NOMO-1 (cell line): ENCODE data around the gene RAP1GAP.
"Not testable (repeated sequence)": the region's sequence is repeated elsewhere in the genome, so short reads cannot be mapped to it uniquely, and the experiment has no call there.

Source experiments
- DNase-seq, 2 experiments: peaks; one replicate each; lab custom pipeline; 2025; ENCODE audit not compliant: unreplicated experiment in 2 of 2; lab: John Stamatoyannopoulos, UW

The RAP1GAP gene

DNA sequence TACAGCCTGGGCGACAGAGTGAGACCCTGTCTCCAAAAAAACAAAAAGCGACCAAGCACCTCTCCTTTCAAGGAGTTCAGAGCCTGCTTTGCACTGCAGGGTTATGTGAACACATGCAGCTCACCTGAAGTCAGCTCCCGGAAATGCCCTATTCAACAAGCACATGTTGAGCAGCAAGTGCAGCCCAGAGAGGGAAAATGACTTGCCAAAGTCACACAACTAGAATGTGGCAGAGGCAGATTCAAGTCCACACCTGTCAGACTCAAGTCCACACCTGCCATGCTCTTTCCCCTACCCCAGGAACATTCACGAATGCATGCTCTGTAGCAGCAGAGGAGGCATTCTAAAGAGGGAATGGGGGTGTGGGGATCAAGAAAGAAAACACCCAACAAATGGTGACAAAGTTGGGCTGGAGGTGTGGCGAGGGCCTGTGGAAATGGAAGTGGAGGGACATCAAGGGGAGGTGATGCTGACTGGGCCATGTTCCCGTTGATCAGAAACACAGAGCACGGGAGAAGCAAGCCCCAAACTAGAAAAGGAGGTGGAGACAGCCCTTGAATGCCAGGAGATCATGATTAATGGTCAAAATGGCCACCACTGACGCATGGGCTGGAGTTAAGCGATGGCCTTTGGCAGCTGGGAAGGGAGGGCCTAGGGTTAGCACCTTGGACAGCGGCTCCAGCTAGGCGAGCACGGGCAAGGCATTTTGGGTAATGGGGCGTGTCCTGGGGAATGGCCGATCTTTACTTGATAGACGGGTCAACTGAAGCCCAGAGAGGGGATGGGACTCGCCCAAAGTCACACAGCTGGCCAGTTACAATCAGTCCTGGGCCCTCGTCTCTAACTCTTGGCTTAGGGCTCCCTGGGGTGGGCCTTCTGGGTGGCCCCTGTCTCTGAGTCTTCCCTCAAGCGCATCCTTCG lies 21.5 kb downstream of the RAP1GAP start:
- DNase-seq = peak; percentile 31 to 33

DNA sequence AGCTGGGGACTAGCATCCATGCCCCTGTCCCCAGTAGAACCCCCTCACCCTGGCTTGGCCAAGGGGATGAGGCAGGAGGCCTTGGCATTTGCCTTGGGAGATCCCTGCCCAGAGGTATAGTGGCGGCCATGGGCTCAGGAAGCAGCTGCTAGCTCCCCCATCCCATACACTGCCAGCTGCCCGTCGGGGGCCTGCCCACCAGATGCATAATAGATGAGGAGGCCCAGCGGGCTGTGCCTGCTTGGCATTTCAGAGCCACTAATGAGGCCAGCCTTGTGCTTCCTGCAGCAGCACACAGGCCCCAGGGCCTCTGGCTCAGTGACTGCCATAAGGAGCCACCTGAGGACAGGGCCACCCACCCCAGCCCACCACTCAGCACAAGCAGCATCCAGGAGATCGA lies 23.6 kb downstream of the RAP1GAP start:
- no peak for DNase-seq

DNA sequence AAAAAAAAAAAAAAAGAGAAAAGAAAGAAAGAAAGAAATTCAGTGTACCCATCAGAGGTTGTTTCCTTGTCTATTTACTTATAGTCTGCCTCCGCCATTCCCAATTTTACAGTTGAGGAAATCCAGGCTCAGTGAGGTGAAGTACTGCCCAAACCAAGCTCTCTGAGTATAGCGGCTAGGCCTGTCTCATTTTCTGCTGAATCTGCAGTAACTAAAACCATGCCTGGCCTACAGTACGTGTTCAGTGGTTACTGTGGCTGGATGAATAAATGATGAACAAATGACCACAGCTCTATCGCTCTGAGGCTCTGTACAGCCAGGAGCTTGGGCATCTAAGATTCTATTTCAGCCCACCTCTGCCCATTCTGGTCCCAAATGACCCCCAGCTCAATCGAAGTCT lies 24.3 kb downstream of the RAP1GAP start:
- no peak for DNase-seq

DNA sequence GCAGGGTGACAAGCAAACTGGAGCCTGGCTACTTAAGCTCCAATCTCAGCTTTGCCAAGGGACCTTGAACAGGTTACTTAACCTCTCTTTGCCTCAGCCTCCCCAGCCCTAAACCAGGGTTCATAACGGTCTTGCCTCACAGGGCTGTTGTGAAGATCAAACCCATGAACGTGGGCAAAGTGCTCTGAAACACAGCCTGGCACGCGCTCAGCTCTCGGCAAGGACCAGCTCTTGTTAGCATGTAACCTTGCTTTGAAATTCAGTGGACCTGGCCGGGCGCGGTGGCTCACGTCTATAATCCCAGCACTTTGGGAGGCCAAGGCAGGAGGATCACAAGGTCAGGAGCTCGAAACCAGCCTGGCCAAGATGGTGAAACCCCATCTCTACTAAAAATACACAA lies 24.8 kb downstream of the RAP1GAP start:
- no peak for DNase-seq

DNA sequence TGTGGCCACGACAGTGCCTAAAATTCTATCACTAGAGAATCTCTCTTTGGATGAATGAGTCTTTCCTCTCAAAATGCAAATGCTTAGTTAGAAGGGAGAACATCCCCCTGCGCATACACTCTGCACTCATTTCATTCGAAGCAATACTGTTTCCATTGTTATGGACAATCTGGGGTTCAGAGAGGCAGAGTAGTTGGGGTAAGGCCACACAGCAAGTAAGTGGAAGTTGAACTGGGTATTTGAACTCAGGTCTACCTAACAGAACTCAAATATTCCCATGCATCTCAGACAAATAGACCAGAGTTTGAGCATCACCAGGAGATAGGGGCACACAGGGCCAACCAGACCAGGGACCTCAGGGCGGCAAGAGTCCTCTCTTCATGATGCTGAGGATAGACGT lies 25.5 kb downstream of the RAP1GAP start:
- no peak for DNase-seq

DNA sequence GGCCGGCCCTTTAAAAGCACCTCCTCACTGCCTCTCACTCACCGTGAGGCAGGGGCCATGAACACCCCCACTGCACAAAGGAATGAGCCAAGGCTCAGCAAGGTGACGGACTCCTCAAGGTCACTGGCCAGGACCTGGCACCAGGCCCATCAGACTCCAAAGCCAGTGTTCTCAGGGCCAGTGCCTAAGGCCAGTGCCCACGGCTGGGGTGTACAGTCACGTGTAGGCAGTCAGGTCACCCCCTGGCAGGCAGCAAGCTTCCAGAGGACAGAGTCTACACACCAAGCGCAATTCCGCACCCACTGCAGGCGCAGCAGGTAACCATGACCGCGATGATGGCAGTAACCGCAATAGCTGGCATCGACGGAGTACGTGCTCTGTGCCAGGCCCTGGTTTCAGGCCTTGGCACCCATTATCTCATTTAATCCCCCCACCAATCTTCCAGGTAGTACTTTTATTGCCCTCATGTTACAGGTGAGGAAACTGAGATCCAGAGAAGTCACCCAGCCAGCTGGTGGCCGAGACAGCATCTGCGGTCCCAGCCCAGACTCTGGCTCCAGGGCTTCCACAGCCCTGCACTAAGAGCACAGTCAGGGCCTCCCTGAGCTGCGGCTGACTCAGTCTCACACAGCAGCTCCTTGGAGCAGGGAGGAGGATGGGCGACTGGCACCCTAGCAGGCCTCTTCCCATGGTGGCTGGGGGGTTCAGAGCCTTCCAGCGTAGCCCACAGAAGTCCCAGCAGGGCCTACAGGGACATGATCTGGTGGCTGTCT lies 27.0 kb downstream of the RAP1GAP start:
- no peak for DNase-seq

DNA sequence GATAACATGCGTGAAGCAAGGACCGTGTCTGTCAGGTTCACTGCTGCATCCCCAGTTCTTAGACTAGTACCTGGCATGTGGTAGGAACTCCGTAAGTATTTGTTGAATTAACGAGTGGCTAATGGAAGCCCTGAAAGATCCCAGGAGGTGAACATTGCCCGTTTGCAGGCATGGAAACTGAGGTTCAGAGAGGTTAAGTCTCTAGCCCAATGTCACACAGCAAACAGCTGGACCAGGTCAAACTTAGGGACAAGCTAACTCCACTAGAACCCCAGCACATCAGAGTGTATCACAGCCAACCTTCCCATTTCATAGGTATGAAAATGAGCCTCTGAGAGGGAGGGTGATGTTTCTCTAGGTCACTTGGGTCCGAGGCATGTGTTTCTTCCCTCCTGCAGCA lies 27.6 kb downstream of the RAP1GAP start:
- no peak for DNase-seq

DNA sequence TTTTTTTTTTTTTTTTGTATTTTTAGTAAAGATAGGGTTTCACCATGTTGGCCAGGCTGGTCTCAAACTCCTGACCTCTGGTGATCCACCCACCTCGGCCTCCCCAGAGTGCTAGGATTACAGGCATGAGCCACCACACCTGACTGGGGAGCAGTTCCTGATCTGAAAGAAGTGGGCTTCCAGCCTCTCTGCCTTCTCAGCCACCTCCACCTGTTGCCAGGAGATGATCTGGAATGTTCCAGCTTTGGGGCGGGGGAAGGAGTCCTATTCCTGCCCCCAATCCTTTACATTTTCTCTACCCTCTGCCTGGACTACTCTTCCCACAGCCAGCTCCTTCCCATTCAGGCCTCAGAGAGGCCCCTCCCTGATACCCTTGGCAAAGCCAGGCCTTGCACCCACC lies 28.1 kb downstream of the RAP1GAP start:
- no peak for DNase-seq

DNA sequence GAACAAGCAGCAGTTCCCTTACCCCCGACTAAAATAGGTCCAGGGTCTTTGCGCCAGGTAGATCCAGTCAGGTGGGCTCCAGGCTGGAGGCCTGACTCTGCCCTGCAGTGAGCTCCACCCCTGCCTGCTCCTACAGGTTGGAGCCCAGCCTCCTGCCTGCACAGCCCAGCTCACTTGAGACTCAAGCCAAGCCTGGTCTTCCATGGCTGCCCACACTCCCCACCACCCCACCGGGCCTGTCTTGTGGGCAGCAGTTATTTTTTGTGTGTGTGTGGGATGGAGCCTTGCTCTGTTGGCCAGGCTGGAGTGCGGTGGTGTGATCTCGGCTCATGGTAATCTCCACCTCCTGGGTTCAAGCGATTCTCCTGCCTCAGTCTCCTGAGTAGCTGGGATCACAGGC lies 28.5 kb downstream of the RAP1GAP start:
- no peak for DNase-seq

DNA sequence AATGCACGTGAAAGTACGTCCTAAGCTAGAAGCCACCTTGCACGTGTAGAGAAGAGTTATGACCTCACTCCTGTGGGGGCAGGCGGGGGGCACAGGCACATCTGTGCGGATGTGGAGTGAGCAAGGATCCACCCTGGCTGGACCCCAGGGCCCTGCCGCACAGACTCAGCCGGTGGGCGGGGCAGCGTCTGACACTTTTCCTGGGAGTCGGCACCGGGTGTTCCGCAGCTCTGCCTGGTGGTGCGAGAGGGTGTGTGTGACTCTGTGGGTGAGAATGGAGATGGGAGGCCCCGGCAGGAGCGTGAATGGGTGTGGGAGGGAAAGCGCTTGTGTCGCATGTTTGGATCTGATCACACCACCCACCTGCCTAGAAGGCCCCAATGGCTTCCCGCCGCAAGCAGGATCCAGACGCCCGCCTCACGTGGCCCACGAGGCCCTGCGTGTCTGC lies 29.5 kb downstream of the RAP1GAP start:
- no peak for DNase-seq

DNA sequence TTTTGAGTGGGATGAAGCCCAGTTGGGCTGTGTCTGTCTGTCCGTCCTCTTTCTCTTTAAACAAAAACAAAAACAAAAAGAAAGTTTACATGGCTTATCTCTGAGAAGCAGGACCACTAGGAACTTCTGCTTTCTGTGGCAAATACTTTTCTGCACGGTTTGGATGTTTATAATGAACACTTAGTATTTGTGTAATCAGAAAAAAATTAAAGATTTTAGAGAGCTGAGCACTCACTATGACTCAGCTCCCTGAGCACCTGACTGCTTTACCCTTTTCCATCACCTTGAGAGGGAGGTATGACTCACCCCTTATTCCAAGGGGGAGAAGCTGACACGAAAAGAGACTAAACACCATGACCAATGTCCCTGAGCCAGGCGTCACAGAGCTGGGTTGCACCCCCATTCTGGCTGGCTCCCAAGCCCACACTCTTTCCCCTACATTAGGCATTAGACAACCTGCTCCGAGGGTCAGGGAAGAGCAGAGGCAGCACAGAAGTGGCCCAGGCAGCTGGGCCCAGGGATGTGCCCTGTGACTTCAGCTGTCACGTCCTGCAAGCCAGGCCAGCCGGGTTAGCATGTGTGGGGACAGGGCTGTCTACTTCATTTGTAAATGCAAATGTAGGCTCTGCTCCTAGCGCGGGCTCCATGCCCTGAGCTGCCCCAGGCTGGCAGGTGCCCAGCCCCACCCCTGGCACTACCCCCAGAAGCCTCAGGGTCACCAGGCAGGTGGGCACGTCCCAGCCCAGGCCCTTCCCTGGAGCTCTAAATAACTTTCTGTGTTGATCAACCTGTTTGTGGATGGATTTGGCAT lies 30.4 kb downstream of the RAP1GAP start:
- DNase-seq = no peak

DNA sequence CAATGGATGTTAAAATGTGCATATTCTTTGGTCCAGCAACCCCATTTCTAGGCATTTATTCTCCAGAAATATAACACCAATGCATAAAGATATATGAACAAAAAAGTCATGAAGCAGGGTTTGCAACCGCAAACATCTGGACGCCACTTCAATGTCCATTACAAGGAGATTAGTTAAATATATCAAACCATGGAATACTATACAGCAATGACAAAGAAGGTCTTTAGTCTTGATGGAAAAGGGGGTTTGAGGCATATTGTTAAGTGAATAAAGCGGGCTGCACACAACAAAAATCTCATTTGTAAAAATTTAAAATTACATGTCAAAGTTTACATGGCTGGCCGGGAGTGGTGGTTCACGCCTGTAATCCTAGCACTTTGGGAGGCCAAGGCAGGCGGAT lies 31.6 kb downstream of the RAP1GAP start:
- no peak for DNase-seq

DNA sequence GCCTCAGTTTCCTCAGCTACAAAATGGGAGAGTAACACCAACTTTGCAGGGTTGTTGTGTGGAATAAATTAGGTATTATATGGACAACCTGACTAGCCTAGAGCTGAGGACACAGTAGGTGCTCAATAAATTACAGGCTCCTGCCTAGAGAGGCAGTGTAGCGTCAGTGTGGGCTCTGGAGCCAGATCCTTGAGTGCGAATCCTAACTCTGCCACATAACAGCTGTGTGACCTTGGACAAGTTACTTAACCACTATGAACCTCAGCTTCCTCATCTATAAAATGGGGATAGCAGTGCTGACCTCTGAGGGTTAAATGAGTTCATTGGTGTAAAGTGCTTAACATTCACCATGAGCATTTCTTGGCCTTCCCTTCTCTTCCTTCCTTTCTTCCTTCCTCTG lies 33.1 kb downstream of the RAP1GAP start:
- no peak for DNase-seq

DNA sequence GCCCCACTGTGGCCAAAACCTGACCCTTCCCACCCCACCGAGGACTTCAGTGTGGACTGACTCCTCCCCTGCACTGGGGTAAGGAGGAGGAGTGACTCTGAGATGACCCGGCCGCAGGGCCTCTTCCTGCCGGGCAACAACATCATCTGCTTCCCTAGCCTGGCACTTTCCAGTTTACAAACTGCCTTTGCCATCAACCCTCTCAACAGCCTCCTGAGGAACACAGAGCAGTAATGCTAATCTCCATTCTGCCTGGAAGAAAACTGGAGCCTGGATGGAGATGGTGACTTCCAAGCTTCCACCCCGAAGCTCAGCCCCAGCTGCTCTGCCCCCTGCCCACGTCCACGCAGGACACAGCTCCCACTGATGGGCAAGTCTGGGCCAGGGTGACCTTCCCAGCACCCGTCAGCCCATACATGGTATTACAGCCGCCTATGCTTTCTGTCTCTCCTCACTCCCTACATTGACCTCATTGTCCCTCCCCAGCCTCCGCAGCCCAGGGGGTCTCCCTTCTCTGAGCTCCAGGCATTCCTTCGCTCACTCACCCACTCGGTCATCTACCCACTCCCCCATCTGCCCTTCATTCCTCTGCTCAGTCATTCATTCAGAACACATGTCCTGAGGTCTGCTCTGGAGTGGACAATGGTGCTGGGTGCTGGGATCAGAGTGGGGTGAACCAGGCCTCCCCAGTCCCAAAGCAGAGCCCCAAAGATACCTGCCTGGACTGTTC lies 34.2 kb downstream of the RAP1GAP start:
- DNase-seq = no peak

DNA sequence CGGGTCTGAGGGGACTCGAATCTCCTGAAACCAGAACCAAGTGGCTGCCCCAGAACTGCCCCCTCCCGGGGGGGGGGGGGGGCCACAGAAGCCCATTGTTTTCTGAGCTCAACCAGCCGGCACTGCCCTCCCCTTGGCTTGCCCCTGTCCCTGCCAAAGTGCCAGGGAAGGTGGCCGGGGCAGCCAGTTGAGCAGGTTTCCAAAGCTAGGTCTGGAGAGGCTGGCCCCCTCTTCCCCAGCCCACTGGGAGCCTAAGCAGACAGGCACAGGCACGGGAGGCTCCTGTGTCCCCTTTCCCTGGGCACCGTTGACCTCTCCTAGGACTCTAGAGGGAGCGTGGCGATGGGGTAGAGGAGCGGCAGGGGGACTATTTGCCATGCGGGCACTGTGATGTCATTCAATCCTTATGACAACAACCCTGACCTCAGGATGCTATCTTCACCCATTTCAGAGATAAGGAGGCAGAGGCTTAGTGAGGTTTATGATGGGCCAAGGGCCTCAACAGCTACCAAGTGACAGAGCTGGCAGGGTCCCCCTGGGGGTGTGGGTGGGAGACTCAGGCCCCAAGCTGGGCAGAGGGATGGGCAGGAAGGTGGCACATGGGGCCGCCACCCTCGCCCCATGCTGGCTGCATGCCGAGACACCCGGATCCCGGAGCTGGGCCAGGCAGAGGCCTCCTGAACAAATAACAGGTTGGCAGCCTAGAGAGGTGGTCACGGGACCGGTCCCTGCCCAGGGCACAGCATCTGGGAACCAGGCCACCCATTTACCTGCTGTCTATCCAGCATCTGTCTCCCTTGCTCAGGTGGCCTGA lies 35.0 kb downstream of the RAP1GAP start:
- no peak for DNase-seq

DNA sequence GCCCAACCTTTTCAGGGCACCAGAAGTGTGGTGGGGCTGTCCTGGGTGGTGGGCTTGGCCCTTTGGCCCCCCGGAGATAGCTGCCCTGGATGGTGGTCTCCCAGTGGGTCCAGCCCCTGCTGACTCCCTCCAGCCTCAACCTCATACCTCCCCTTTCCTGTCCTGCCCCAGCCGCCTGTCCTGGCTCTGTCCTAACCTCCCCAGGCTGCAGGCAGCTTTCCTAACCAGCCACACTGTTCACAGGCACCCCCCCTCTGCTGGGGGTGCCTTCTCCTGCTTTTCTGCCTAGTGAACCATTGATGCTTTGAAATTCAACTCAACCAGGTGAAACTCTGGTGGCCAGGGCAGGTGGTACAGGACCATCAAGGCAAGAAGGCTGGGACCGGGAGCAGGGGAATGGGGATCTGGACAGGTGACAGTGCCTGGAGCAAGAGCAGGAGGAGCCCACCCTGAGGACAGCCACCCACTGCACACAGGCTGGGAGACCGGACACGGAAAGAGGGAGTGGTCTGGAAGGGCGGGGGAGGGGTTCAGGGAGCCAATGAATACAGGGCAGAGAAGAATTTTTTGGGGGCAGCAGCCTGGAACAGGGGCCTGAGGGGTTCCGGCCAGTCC lies 35.9 kb downstream of the RAP1GAP start:
- no peak for DNase-seq

DNA sequence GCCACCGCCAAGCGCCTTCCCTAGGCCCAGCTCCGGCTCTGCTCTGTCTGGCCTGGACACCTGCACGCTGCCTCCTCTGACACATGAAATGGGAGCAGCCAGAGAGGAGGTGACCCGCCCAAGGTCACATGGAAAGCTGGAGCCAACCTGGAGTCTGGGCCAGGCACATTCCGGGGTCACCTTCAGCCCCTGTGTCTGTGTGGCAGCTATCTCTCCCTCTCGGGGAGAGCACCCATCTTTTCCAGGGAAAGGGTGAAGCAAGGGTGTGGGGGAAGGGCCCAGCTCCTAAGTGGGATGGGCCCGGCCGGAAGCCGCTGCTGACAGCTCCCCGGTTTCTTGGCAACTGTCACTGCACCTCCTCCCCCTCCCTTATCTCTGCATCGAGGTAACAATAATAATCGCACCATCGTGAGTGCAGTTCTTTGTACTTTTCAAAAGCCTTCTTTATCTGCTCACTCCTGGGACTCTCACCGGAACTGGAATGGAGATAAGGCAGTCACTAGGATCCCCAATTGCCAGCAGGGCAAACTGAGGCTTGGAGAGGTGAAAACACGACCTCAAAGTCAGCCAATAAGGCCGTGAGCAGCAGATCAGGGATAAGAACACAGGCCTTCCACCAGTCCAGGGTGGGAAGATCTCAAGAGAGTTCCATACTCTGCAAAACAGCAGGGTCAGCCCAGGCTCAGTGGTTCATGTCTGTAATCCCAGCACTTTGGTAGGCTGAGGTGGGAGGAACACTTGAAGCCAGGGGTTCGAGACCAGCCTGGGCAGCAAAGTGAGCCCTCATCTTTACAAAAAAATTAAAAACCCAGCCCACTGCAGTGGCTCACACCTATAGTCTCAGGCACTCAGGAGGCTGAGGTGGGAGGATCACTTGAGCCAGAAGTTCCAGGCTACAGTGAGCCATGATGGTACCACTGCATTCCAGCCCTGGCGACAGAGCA lies 36.9 kb downstream of the RAP1GAP start:
- no peak for DNase-seq

DNA sequence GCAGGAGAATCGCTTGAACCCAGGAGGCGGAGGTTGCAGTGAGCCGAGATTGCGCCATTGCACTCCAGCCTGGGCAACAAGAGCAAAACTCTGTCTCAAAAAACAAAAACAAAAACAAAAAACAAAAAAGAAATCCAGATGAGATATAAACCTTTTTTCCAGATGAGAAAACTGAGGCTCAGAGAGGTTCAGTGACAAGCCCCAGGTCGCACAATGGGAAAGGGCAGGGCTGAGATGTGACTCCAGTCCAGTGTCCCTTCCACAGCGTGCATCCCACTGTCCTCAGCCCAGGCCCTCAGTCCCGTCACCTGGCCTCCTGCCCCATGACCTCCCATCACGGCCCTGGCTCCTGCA lies 37.6 kb downstream of the RAP1GAP start:
- DNase-seq = not testable (repeated sequence)
